ENCODE results near the gene LAMB4.

The LAMB4 gene

DNA sequence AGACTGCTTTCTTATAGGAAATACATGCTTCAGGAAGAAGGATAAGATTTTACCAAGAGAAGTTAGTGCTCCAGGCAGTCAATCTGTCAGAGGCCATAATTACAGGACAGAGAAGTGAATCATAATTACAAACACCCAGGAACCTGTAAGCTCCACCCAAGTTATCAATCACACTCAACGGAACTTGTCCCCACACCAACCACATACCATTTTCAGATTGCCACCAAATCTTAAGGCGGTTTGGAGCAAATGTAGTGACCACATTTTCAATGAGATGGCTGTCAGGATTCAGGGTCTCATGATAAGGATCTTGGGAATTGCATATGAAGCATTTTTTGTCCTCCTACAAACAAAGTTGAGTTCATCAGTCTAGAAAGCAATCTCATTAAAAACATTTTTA, 132.0 kb downstream of the LAMB4 start:
- no peak for DNase-seq (ENCODE audit: low read depth)

DNA sequence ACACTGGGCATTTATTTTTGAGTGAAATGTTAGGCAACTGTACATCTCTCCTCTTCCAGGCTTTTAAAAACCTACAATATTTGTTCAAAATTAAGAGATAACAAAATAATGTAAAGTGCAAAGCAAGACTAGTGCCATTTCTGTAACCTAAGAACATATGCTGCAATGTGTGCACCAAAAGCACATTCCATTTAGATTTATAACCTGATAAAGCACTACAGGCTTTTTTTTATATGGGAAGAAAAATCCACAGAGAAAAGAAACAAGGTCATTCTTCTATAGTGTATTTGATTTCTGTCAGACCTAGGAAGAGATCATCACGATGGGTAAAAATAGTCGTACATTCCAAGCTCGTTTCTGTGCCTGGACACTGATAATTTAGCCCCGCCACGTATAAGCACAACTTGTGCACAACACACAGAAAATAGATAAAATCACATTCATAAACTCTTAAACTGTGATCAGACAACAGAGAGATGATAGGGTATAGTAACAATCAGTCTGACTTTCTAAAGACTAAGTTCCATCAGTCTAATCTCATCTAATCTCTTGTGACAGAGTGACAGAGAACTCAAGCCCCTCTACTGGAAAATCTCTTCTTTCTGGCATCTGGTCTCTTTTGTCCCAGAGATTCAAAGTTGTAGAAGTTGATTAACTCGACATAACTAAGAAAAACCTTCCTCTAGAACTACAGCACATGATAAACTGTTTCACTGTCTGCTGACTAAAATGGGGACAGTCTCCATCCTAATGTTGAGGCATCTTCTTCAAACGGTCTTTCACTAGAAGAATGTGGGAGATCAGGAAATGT, 133.9 kb downstream of the LAMB4 start:
- no peak overlapping the region for H3K4me3 ChIP-seq (ENCODE audit: low read depth, low read length)
- no peak for TF ChIP-seq CTCF (IDR thresholded peaks at IDR 0.05; ENCODE audit: control insufficient read depth, extremely low read depth, insufficient read depth)
- peak; percentile 50 for DNase-seq (ENCODE audit: low read depth)

More for the DNA sequence above, 132.0 kb downstream of the LAMB4 start:
- no peak overlapping the region for H3K4me3 ChIP-seq (ENCODE audit: low read depth, low read length)
- TF ChIP-seq CTCF (IDR thresholded peaks at IDR 0.05; ENCODE audit: control insufficient read depth, extremely low read depth, insufficient read depth), result no peak

DNA sequence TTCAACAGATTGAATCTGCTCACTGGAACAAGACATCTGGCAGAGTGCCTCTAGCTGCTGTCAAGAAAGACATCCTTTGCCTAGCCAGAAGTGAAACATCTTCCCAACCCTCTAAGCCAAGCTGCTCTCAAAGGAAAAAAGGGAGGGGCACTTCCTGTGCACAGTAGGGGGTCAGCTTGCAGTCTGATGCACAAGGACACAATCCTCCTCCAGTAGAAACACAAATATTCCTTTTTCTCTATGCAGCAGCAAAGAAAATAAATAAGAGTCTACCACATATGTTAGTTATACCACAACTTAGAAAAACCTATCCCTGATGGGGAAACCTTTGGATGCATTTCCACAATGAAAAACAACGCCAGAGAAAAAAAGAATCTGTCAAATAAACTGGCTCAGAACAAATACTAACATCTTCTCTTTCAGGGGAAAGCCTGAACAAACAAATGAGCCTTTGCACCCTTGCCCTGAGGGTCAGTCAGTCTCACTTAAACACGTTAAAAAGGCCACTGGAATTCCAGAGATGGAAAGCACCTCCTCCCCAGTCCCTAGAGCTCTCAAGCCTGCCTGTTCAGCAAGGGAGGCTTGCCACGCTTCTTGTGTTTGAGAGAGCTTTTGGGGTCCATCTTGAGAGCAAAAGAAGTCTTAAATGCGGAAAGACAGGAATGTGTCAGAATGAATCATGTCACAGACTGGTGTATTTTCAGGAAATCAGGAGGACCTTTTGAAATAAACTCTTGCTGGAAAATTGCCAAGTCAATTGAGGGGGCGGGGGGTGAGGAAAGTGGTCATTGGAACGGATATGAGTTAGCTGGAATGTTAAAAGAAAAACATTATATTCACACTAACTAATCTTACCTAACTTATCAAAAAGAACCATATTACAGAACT, 134.7 kb downstream of the LAMB4 start:
- no peak overlapping the region for H3K4me3 ChIP-seq (ENCODE audit: low read depth, low read length)
- TF ChIP-seq CTCF (IDR thresholded peaks at IDR 0.05; ENCODE audit: control insufficient read depth, extremely low read depth, insufficient read depth), result no peak
- no peak for DNase-seq (ENCODE audit: low read depth)

DNA sequence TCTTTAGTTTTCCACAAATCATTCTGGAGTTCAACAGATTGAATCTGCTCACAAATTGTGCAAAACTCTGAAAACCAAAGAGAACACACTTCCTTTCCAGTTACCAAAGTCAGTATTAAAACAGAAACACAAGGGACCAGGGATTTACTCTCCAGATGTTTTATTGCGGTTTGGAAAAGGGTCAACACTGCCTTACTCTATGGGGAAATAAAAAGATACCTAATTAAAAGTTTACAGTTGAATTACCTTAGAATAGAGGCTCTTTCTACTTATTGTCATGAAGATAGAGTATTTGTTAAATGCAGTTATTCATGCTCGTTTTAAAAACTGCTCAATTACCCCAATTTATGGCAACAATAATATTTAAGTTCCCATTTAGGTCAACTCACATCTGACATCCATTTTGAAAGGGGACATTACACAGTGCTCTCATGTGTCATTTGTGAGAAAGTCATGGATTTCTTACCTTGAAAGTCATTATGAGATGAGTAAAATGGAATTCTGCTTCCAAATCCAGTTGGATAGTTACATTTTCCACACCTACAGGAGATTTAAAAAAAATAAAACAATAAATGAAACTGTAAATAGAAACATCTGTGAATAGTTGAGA, 135.6 kb downstream of the LAMB4 start:
- DNase-seq (ENCODE audit: low read depth), result no peak
- H3K4me3 ChIP-seq (ENCODE audit: low read depth, low read length), result no peak overlapping the region
- no peak for TF ChIP-seq CTCF (IDR thresholded peaks at IDR 0.05; ENCODE audit: control insufficient read depth, extremely low read depth, insufficient read depth)

DNA sequence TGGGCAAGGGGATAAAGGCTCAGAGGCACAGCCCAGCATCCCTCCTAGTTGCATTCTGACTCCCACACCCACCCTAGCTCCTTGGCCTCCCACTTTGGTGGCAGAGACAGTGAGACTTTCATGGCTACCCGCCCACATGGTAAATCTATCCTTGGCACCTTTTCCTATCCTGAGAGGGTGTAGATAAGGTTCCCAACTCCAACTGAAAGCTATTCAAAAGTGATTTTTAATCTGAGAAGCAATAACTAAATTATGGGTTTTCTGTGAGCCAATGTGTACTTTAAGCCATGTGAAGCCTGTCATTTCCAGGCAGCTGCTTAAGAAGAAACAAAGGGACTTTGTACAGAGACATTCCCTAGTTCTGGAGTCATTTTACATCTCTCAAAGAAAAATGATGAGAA, 136.3 kb downstream of the LAMB4 start:
- DNase-seq (ENCODE audit: low read depth), result no peak
- no peak overlapping the region for H3K4me3 ChIP-seq (ENCODE audit: low read depth, low read length)
- TF ChIP-seq CTCF (IDR thresholded peaks at IDR 0.05; ENCODE audit: control insufficient read depth, extremely low read depth, insufficient read depth), result no peak

GRCh38 chr7:107989618-107990373, 140.4 kb downstream of the LAMB4 start:
- TF ChIP-seq CTCF (IDR thresholded peaks at IDR 0.05; ENCODE audit: control insufficient read depth, extremely low read depth, insufficient read depth), result no peak
- no peak for DNase-seq (ENCODE audit: low read depth)
- H3K4me3 ChIP-seq (ENCODE audit: low read depth, low read length), result no peak overlapping the region
